HG03460 (cell line): ENCODE measurements around the gene PNPT1.
"Not testable (repeated sequence)": the region's sequence is repeated elsewhere in the genome, so short reads cannot be mapped to it uniquely, and the experiment has no call there.

Experiments used
- ATAC-seq: cut with Tn5 transposase; IDR thresholded peaks from one replicate; pipeline ENCODE4 v1.9.1; 2021; ENCODE audit not compliant: unreplicated experiment

PNPT1 gene

GRCh38 chr2:55693181-55694125, at the start of gene PNPT1:
PNPT1 (minus strand) TSS chr2:55693844; CDS start chr2:55693823, 21 bp downstream.
- ATAC-seq, result peak; percentile 100

- ATAC-seq, result no peak
Measured at GRCh38 chr2:55742996-55743395, 49.4 kb upstream of the PNPT1 start.

GRCh38 chr2:55736019-55736536, 42.4 kb upstream of the PNPT1 start:
- ATAC-seq, result not testable (repeated sequence)

GRCh38 chr2:55734726-55735125, 41.1 kb upstream of the PNPT1 start:
- ATAC-seq, result no peak

- ATAC-seq, result no peak
Measured at GRCh38 chr2:55733335-55733734, 39.7 kb upstream of the PNPT1 start.

GRCh38 chr2:55732854-55733253, 39.2 kb upstream of the PNPT1 start:
- ATAC-seq, result no peak

GRCh38 chr2:55729136-55729685, 35.6 kb upstream of the PNPT1 start:
- no peak for ATAC-seq

GRCh38 chr2:55721596-55722215, 28.1 kb upstream of the PNPT1 start:
- ATAC-seq, result no peak

GRCh38 chr2:55720417-55720816, 26.8 kb upstream of the PNPT1 start:
- no peak for ATAC-seq

- ATAC-seq, result no peak
Measured at GRCh38 chr2:55719852-55720251, 26.2 kb upstream of the PNPT1 start.

GRCh38 chr2:55718165-55719008, 24.7 kb upstream of the PNPT1 start:
- ATAC-seq, result no peak

- ATAC-seq, result no peak
Measured at GRCh38 chr2:55715626-55716025, 22.0 kb upstream of the PNPT1 start.

- ATAC-seq, result not testable (repeated sequence)
Measured at GRCh38 chr2:55715178-55715577, 21.5 kb upstream of the PNPT1 start.

GRCh38 chr2:55712477-55713060, 18.9 kb upstream of the PNPT1 start:
- no peak for ATAC-seq

- no peak for ATAC-seq
Measured at GRCh38 chr2:55710025-55710424, 16.4 kb upstream of the PNPT1 start.

- ATAC-seq, result no peak
Measured at GRCh38 chr2:55707751-55708150, 14.1 kb upstream of the PNPT1 start.

- ATAC-seq, result not testable (repeated sequence)
Measured at GRCh38 chr2:55706258-55706657, 12.6 kb upstream of the PNPT1 start.

GRCh38 chr2:55705027-55705653, 11.5 kb upstream of the PNPT1 start:
- ATAC-seq, result no peak

GRCh38 chr2:55703350-55703749, 9.7 kb upstream of the PNPT1 start:
- ATAC-seq, result no peak

GRCh38 chr2:55692740-55693139, 904 bp downstream of the PNPT1 start:
- not testable (repeated sequence) for ATAC-seq
